ENCODE results near the gene ZSCAN21.
A peak's percentile ranks its signal among the peaks of the same experiment; 100 is the strongest.

GRCh38 chr7:100088621-100089457, 39.3 kb downstream of the ZSCAN21 start, which contains the start of gene COPS6:
- no peak for TF ChIP-seq CTCF (conservative IDR thresholded peaks at IDR 0.05)
- peak; percentile 90; the same call in 1 of the 2 replicates for TF ChIP-seq ZFX (IDR thresholded peaks at IDR 0.05)
